ENCODE data around the gene AMBRA1.
"Not testable (repeated sequence)": the region's sequence is repeated elsewhere in the genome, so short reads cannot be mapped to it uniquely, and the experiment has no call there.

AMBRA1 gene

GRCh38 chr11:46379482-46380293 is 214.1 kb downstream of the AMBRA1 start:
- not testable (repeated sequence) for DNase-seq

GRCh38 chr11:46378811-46379481 is 214.9 kb downstream of the AMBRA1 start:
- DNase-seq = no peak

- DNase-seq = no peak
These were observed 215.5 kb downstream of the AMBRA1 start for GRCh38 chr11:46378296-46378695.

- DNase-seq = no peak
These were observed 216.0 kb downstream of the AMBRA1 start for GRCh38 chr11:46377831-46378230.

GRCh38 chr11:46377290-46377689 is 216.5 kb downstream of the AMBRA1 start:
- no peak for DNase-seq

- DNase-seq = no peak
These were observed 217.4 kb downstream of the AMBRA1 start for GRCh38 chr11:46376258-46377050.

GRCh38 chr11:46375392-46376101 is 218.3 kb downstream of the AMBRA1 start:
- no peak for DNase-seq

GRCh38 chr11:46374815-46375214 is 219.0 kb downstream of the AMBRA1 start:
- DNase-seq = no peak

GRCh38 chr11:46373787-46374740 is 219.8 kb downstream of the AMBRA1 start:
- DNase-seq = no peak

- not testable (repeated sequence) for DNase-seq
These were observed 221.3 kb downstream of the AMBRA1 start for GRCh38 chr11:46372501-46372900.

- DNase-seq = no peak
These were observed 221.7 kb downstream of the AMBRA1 start for GRCh38 chr11:46372086-46372485.

GRCh38 chr11:46371262-46371661 is 222.6 kb downstream of the AMBRA1 start:
- not testable (repeated sequence) for DNase-seq

- no peak for DNase-seq
These were observed 223.6 kb downstream of the AMBRA1 start for GRCh38 chr11:46370253-46370652.

- peak; percentile 37 for DNase-seq
These were observed 224.2 kb downstream of the AMBRA1 start for GRCh38 chr11:46369458-46370152.

- DNase-seq = no peak
These were observed 225.9 kb downstream of the AMBRA1 start for GRCh38 chr11:46367916-46368267.

GRCh38 chr11:46367244-46367915 is 226.4 kb downstream of the AMBRA1 start:
- peak; percentile 65 for DNase-seq

- no peak for DNase-seq
These were observed 227.1 kb downstream of the AMBRA1 start for GRCh38 chr11:46366661-46367161.

- DNase-seq = no peak
These were observed 227.6 kb downstream of the AMBRA1 start for GRCh38 chr11:46366260-46366659.

- DNase-seq = no peak
These were observed 229.0 kb downstream of the AMBRA1 start for GRCh38 chr11:46364791-46365190.

GRCh38 chr11:46364056-46364455 is 229.8 kb downstream of the AMBRA1 start:
- no peak for DNase-seq
